Measurements from ENCODE around the gene CADPS.

Gene CADPS

DNA sequence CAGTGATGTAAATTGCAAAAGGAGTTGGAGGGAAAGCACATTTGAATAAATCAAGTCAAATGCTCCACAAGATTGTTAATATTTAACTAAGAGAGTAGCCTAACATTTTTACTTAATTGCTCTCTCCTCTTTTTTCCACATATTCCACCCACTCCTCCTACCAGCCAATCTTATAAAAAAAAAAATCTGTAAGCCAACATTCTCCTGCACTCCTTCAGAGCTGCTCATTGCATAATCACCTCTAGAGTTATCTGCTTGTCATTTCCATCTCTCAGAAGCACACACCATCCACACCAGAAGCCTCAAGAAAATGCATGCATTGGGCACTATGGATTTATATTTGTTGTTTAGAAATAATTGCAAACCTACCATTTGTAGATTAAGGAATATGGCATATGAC, 64.1 kb downstream of the CADPS start:
- peak; percentile 3 for DNase-seq (ENCODE audit: low read depth)

DNA sequence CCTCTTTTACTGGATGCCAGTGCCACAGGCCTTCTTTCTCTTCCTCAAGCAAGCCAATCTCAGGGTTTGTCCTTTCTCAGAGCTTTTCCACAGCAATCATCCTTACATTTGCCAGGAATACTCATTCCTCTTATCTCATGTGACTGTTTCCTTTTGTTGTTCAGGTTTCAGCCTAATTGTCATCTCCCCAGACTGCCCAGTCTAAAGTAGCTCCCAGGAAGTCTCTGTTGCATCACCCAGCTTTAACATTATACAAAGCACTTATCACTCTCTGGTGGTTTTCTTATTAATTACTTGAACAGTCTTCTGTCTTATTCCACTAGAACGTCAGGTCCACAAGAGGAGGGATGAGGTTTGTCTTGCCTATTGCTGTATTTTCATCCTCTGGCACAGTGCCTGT, 65.8 kb downstream of the CADPS start:
- no peak for DNase-seq (ENCODE audit: low read depth)

GRCh38 chr3:62805580-62806277, 69.5 kb downstream of the CADPS start:
- DNase-seq (ENCODE audit: low read depth) = no peak

- no peak for DNase-seq (ENCODE audit: low read depth)
These were observed 70.1 kb downstream of the CADPS start for GRCh38 chr3:62805106-62805505.

- no peak for DNase-seq (ENCODE audit: low read depth)
These were observed 71.9 kb downstream of the CADPS start for GRCh38 chr3:62803276-62803675.

DNA sequence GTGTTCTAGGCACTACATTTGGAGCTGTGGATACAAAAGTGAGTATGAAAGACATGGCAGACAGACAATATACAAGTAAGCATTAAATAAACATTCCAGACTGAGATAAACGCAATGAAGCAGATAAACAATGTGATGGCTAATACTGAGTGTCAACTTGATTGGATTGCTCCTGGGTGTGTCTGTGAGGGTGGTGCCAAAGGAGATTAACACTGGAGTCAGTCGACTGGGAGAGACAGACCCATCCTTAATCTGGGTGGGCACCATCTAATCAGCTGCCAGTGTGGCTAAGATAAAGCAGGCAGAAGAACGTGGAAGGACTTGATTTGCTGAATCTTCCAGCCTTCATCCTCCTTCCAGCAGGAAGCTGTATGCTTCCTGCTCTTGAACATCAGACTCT, 77.2 kb downstream of the CADPS start:
- DNase-seq (ENCODE audit: low read depth) = no peak

DNA sequence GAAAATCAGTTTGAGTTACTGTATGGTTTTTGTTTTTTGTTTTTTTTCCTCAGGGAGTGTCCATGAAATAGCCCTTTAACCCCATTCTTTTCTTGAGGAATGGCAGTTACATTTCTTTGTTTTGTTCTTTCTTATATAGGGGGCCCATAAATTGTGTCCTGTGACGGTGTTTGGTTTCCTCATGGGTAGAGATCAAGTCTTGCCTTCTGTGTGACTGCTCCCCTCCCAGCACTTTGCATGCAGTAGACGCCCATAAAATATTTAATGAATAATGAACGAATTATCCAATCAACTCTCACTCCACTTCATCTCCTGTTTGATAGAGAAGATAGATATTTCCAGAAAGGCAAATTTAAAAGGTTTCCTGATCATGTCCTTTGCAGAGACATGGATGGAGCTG, 78.1 kb downstream of the CADPS start:
- DNase-seq (ENCODE audit: low read depth) = no peak

DNA sequence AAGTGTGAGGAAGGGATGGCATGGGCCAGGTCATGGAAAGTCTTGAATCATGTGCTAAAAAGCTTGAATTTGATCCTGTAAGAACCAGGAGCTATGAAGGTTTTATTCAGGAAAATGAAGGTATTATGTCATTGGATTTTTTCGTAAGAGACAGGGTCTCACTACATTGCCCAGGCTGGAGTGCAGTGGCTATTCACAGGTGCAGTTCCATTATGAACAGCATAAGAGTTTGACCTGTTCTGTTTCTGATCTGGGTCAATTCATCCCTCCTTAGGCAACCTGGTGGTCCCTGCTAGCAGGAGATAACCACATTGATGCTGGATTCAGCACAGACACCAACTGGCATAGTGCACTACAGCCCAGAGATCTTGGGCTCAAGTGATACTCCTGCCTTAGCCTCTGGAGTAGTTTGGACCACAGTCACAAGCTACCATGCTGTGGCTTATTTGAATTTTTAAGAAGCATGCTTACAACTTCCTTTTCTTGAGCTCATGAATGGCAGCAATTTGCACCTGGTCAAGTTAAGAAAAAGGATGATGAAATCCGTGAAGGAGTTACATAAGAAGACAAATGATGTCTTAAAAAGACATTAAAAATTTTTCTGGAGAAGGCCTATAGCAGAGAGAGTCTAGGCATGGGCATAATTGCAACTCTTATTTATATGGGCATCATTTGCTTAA, 79.1 kb downstream of the CADPS start:
- no peak for DNase-seq (ENCODE audit: low read depth)

DNA sequence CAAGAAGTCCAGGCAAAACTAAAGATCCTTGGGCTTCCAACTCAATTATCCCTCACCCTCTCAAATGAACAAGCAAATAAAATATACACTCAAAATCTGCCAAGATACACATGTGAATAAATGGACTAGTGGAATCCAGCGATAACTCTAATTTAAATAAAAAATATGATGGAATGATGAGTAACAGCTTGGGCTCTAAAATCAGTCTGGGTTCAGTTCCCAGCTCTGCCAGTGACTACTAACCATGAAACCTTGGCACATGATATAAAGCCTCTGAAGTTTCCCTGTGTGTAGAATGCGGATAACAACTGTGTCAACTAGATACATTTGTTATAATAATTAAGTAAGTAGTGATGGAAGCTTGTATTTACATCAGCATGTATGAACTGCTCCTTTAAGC, 81.3 kb downstream of the CADPS start:
- no peak for DNase-seq (ENCODE audit: low read depth)

DNA sequence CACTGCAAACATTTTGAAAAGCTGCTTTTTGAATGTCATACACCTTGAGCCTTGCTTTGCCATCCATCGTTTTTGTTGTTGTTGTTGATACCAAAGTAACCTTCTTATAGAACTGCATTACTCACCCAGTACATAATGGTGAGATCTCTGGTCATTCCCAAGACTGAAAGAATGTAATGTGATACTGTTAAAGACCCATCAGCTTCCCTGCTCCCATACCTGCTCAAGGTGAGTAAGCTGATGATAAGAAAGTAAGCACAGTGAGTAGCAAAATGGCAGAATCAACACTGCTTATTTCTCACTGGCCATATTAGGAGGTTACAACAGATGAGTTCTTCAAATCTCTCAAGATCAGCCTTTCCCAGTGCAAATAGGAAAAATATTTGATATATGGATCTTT, 89.8 kb downstream of the CADPS start:
- DNase-seq (ENCODE audit: low read depth) = no peak

DNA sequence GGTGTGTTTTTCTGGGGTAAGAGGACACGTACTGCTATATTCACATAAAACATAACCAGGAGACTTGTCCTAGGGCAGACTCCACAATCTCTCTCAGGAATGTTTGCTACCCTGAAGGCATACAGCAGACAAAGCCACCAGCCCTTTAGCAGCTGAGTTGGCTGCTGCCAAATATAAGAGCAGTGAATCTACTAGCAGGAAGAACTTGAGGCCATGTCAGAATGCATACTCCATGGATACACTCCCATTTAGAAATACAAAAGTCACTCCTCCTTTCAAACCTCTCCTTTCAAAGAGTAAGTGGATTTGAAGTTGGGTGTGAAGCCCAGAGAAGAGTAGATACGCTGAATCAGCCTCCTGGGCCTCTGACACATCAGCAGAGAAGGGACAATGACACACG, 94.1 kb downstream of the CADPS start:
- no peak for DNase-seq (ENCODE audit: low read depth)

DNA sequence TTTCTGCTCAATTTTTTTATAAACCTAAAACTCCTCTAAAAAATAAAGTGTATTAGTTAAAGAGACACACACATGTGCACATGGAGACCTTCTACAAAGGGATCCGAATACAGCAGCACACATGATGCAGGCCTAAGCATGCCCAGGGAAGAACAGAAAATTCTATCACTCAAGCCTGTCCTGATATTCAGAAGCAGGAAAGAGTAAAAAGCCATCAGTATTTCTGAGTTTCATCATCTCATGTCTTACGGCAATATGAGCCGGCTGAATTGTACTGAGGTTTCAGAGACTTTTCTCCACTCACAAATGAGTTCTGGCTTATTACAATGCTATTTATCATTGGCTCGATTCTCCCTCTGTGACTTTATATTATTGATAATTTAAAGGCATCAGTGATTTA, 97.5 kb downstream of the CADPS start:
- no peak for DNase-seq (ENCODE audit: low read depth)

DNA sequence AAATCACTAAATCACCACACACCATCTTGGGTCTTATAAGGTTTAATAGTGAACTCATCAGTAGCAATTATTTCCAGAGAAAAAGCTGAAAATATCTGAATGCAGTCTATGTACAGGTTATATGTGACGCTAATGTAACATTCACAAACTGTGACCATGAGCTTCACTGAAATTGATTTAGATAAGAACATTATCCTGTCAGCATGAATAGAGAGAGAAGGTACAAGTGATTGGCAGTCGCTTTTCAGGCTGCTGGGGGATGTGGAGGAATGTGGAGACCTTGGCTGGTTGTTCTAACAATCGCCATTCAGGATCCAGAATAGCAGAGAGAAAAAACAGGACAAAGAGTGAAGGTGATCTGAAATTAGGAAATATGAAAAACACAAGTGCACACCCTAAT, 98.1 kb downstream of the CADPS start:
- no peak for DNase-seq (ENCODE audit: low read depth)

- DNase-seq (ENCODE audit: low read depth) = no peak
These were observed 101.0 kb downstream of the CADPS start for GRCh38 chr3:62774221-62774620.

DNA sequence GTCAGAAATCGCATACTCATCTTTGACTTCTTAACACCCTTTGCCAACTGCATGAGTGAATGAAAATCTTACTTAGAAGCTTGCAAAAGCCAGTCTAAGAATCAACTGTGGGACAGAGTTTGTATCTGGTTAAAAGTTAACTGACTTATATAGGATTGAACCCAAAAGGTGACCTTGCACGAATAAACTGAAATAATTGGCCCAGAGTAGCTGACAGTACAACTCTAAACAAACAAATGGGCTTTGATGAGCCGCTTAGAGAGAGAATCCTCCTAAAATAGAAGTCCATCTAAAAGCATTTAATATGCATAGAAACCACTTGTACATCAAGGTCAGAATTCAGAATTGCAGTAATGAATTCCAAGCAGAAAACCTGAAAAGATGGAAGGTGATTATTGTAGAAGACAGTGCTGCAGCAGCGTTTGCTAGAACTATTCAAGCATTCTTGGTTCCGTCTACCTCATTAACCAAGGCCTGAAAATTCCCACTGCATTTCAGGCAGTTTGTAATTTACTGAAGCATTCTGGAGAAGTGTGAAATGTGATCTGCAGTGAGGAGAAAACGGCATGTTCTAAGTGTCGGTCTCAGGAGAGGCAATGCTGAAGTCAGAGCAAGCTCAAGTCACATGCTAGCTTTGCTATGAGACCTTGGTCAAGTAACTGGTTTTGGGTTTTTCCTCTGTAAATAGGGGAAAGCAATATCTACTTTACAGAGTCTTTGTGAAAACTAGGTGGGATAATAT, 103.7 kb downstream of the CADPS start:
- no peak for DNase-seq (ENCODE audit: low read depth)

GRCh38 chr3:62768896-62769295, 106.3 kb downstream of the CADPS start:
- no peak for DNase-seq (ENCODE audit: low read depth)

DNA sequence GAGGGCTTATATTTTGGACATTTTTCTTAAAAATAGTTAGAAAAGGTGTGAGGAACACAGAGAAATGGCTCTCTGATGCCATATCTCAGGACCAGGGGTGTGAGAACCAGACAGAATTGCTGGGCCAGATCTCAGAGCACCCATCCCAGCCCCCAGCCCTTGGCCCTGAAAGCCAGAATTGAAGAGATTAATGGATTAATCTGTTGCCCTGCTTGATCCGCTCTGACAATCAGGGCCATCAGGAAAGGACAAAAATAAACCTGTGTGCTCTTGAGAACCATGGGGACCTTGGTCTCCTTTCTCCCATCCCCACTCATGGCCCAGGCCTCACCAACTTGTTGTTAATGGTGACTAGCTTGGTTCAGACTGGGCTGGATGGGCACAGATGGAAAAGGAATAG, 113.5 kb downstream of the CADPS start:
- no peak for DNase-seq (ENCODE audit: low read depth)

DNA sequence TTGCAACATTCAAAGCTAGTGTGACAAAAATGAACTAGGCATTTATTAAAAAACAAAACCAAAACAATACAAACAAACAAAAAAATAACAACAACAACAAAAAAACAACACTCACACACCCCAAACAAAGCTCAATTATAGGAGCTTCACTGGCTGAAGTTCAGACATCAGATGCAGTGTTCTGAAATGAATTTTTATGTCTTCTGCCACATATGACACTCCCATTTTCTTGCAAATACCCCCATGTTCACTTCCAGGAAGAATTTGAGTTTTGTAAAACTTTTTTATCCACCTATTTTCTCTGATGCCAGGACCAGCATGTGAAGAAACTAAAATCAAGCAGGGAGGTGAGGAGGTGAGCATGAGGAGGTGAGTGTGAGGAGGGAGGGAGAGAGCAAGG, 113.9 kb downstream of the CADPS start:
- no peak for DNase-seq (ENCODE audit: low read depth)

GRCh38 chr3:62758296-62759066, 116.7 kb downstream of the CADPS start:
- no peak for DNase-seq (ENCODE audit: low read depth)

GRCh38 chr3:62757045-62757444, 118.2 kb downstream of the CADPS start:
- DNase-seq (ENCODE audit: low read depth) = no peak

DNA sequence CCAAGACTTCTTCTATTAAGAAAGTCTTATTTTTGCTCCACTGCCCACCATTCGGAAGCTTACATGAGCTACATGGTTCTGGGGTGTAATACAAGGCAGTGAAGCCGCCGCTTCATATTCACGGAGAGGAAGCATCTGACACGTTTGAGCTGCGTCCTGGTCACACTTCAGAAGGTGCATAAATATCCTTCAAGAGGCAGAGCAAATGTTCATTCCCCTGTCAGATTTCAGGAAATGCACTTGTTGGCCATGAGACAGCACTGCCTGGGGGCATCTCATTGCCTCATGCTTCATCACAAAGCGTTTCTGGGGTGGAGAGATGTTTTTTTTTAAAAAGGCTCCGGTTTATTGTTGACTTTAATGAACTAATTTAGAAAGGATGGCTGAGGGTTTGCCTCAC, 119.9 kb downstream of the CADPS start:
- no peak for DNase-seq (ENCODE audit: low read depth)

DNA sequence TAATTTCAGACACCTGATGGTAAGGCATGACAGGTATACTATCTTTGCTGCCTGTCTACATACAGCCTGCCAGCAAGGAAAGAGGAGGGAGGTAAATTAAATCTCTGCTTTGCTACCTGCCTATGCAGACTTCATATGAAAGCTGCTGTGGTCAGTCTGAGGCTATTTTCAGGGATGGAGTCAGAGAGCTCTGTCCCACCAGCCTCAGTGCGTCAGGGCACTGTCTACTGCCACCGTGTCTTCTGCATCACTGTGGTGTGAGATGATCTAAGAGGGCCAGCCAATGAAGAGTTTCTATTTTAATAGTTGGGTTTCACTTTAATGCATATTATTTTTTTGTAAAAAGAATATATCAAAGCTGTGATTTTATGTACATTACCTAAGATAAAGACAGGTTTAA, 125.6 kb downstream of the CADPS start:
- DNase-seq (ENCODE audit: low read depth) = no peak

DNA sequence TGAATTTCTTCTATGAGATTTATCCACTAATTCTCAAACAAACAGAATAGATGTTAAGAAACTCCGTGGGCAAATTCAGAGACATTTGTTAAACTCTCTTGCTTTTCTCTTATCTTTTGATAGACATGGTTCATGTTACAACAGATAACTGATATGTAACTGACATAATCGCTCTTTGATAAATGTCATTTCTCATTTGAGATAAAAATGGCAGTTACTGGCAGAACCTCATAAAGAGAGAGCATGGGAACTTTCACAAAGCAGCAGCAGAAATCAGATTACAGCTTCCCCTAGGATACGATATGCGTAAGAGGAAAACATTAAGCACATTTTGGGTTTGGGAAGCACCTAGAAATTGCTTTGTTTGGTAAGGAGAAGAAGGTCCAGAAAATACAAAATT, 126.1 kb downstream of the CADPS start:
- no peak for DNase-seq (ENCODE audit: low read depth)
